H1 (cell line): ENCODE results near the gene TOP2B. TPM values are rescaled to one million over a fixed set of nuclear protein-coding genes. Genes with fewer than 3 reads are reported as not detected.

Experiments used
- CTCF ChIA-PET: fragments of 300-600 bp; sonication (Branson Sonifier 250); formaldehyde crosslinking; loops from one replicate; lab custom pipeline; 2021; ENCODE audit not compliant: partially characterized antibody; lab: Charles Lee
- POLR2A ChIA-PET: fragments of 300-600 bp; sonication (Branson Sonifier 250); formaldehyde crosslinking; loops from one replicate; lab custom pipeline; 2021; ENCODE audit warnings: inconsistent platforms; ENCODE audit not compliant: partially characterized antibody; lab: Charles Lee
- DNase-seq, 2 experiments: peaks; one replicate each; pipeline versions ENCODE4 v3.0.0 to v3.0.0-alpha.2; 2010 to 2022; ENCODE audit warnings: low spot score in 2 of 2, low read depth in 1 of 2, mixed read lengths in 1 of 2
- FAIRE-seq: peaks from 2 replicates; lab custom pipeline; 2011; peaks lifted over from hg19 to GRCh38; lab: Jason Lieb, UNC
- H2AFZ ChIP-seq: 2 replicates; pipeline ENCODE4 v1.8.1; 2012; ENCODE audit warnings: low read length, inconsistent platforms
- H2AK5ac ChIP-seq: 2 replicates; pipeline ENCODE4 v1.6.1; 2013; ENCODE audit warnings: low read depth, low read length
- H2BK120ac ChIP-seq: replicated peaks from 2 replicates; pipeline ENCODE3; 2013; ENCODE audit warnings: low read depth, low read length, inconsistent platforms
- H2BK12ac ChIP-seq: 2 replicates; pipeline ENCODE4 v1.6.1; 2013; ENCODE audit warnings: low read depth, low read length
- H2BK15ac ChIP-seq: 2 replicates; pipeline ENCODE4 v1.6.1; 2013; ENCODE audit warnings: low read length
- H2BK20ac ChIP-seq: 2 replicates; pipeline ENCODE4 v1.6.1; 2013; ENCODE audit warnings: low read length
- H2BK5ac ChIP-seq: 2 replicates; pipeline ENCODE4 v1.6.1; 2013; ENCODE audit warnings: low read depth, low read length
- H3K14ac ChIP-seq: 2 replicates; pipeline ENCODE4 v1.6.1; 2013; ENCODE audit warnings: inconsistent platforms; ENCODE audit not compliant: insufficient read length
- H3K18ac ChIP-seq: 2 replicates; pipeline ENCODE4 v1.6.1; 2013; ENCODE audit warnings: low read length; ENCODE audit errors: extremely low read depth
- H3K23ac ChIP-seq: 2 replicates; pipeline ENCODE4 v1.6.1; 2013; ENCODE audit warnings: inconsistent platforms; ENCODE audit not compliant: insufficient read length
- H3K23me2 ChIP-seq: 2 replicates; pipeline ENCODE4 v1.6.1; 2013; ENCODE audit warnings: low read depth, low read length
- H3K27ac ChIP-seq: 2 replicates; pipeline ENCODE4 v1.6.1; 2011; ENCODE audit warnings: low read depth, low read length, inconsistent platforms
- H3K27me3 ChIP-seq, 4 experiments: replicated peaks in 1 of 4; 1 replicate in 1 of 4; 2 replicates in 3 of 4; pipeline versions ENCODE4 v1.6.1 to v1.8.1; 2011 to 2013; ENCODE audit warnings: low read length in 3 of 4, mild to moderate bottlenecking in 3 of 4, inconsistent platforms in 2 of 4, mixed read lengths in 2 of 4, moderate library complexity in 1 of 4; ENCODE audit not compliant: control insufficient read depth in 3 of 4, insufficient read depth in 3 of 4; ENCODE audit errors: extremely low read depth in 1 of 4
- H3K36me3 ChIP-seq, 4 experiments: 2 replicates each; pipeline versions ENCODE4 v1.6.1 to v1.8.1; 2011 to 2013; ENCODE audit warnings: mild to moderate bottlenecking in 4 of 4, low read length in 3 of 4, moderate library complexity in 2 of 4, control low read depth in 1 of 4, inconsistent platforms in 1 of 4; ENCODE audit not compliant: insufficient read depth in 4 of 4, control insufficient read depth in 2 of 4
- H3K4ac ChIP-seq: replicated peaks from 2 replicates; pipeline ENCODE3; 2013; ENCODE audit warnings: low read length, low read depth, mixed read lengths, inconsistent platforms; ENCODE audit not compliant: insufficient read length
- H3K4me1 ChIP-seq, 4 experiments: replicated peaks in 1 of 4; 1 replicate in 1 of 4; 2 replicates in 3 of 4; pipeline versions ENCODE4 v1.6.1 to v1.8.1; 2011 to 2013; ENCODE audit warnings: low read length in 3 of 4, inconsistent platforms in 2 of 4, mixed read lengths in 1 of 4; ENCODE audit not compliant: insufficient read depth in 4 of 4, control insufficient read depth in 3 of 4
- H3K4me2 ChIP-seq, 2 experiments: 2 replicates each; pipeline versions ENCODE4 v1.6.1 to v1.8.1; 2011 to 2013; ENCODE audit warnings: low read depth in 2 of 2, low read length in 2 of 2, control low read depth in 1 of 2, inconsistent platforms in 1 of 2, mild to moderate bottlenecking in 1 of 2; ENCODE audit not compliant: insufficient read depth in 1 of 2
- H3K4me3 ChIP-seq, 4 experiments: fragments of 200-600, 300-600 bp in 1 of 4; sonication (generic), shearing (Covaris generic), sonication (Bioruptor Twin) in 1 of 4; 2 replicates each; pipeline versions ENCODE4 v1.5.1 to v1.8.1; 2011 to 2016; ENCODE audit warnings: low read length in 4 of 4, low read depth in 3 of 4, control low read depth in 2 of 4, inconsistent platforms in 2 of 4, mild to moderate bottlenecking in 2 of 4, mixed read lengths in 1 of 4, moderate library complexity in 1 of 4; ENCODE audit not compliant: insufficient read depth in 2 of 4; ENCODE audit errors: extremely low read depth in 1 of 4
- H3K56ac ChIP-seq: replicated peaks from 2 replicates; pipeline ENCODE3; 2013; ENCODE audit warnings: low read depth, mild to moderate bottlenecking, mixed read lengths, low read length, inconsistent platforms; ENCODE audit not compliant: insufficient read length
- H3K79me1 ChIP-seq: 2 replicates; pipeline ENCODE4 v1.6.1; 2013; ENCODE audit warnings: low read depth, low read length, control low read depth
- H3K79me2 ChIP-seq, 2 experiments: 2 replicates each; pipeline versions ENCODE4 v1.6.1 to v1.8.1; 2012 to 2013; ENCODE audit warnings: low read length in 2 of 2, mild to moderate bottlenecking in 2 of 2, inconsistent platforms in 1 of 2; ENCODE audit not compliant: insufficient read depth in 2 of 2, control insufficient read depth in 1 of 2
- H3K9ac ChIP-seq, 4 experiments: replicated peaks in 1 of 4; 1 replicate in 1 of 4; 2 replicates in 3 of 4; pipeline versions ENCODE4 v1.6.1 to v1.8.1; 2011 to 2013; ENCODE audit warnings: low read depth in 3 of 4, low read length in 3 of 4, control low read depth in 2 of 4, mild to moderate bottlenecking in 2 of 4, moderate library complexity in 2 of 4, inconsistent platforms in 1 of 4; ENCODE audit errors: extremely low read depth in 1 of 4
- H3K9me3 ChIP-seq, 2 experiments: 2 replicates each; pipeline versions ENCODE4 v1.6.1 to v1.8.1; 2012 to 2013; ENCODE audit warnings: mild to moderate bottlenecking in 2 of 2, moderate library complexity in 2 of 2, control low read depth in 1 of 2, inconsistent platforms in 1 of 2, low read depth in 1 of 2, low read length in 1 of 2, mixed read lengths in 1 of 2; ENCODE audit not compliant: insufficient read depth in 2 of 2
- H4K20me1 ChIP-seq, 2 experiments: replicated peaks in 1 of 2; 2 replicates each; pipeline versions ENCODE3 to v1.8.1; 2011 to 2013; ENCODE audit warnings: inconsistent platforms in 2 of 2, low read length in 2 of 2, mild to moderate bottlenecking in 1 of 2; ENCODE audit not compliant: insufficient read depth in 2 of 2, control insufficient read depth in 1 of 2
- H4K5ac ChIP-seq: 2 replicates; pipeline ENCODE4 v1.6.1; 2013; ENCODE audit warnings: low read length, low read depth, mixed read lengths, inconsistent platforms; ENCODE audit not compliant: insufficient read length
- H4K8ac ChIP-seq: 2 replicates; pipeline ENCODE4 v1.8.0; 2013; ENCODE audit warnings: mild to moderate bottlenecking, moderate library complexity, low read length, inconsistent platforms; ENCODE audit not compliant: insufficient read depth; ENCODE audit errors: extremely low read depth
- H4K91ac ChIP-seq: replicated peaks from 2 replicates; pipeline ENCODE3; 2013; ENCODE audit warnings: low read length, mixed read lengths, inconsistent platforms; ENCODE audit not compliant: insufficient read length
- POLR2A ChIP-seq, 2 experiments: IDR thresholded peaks; 1 replicate in 1 of 2; 2 replicates in 1 of 2; pipeline ENCODE4 v1.6.1; 2011; ENCODE audit warnings: low read depth in 2 of 2, low read length in 2 of 2, mild to moderate bottlenecking in 2 of 2; ENCODE audit errors: control extremely low read depth in 1 of 2
- RAD21 ChIP-seq, 2 experiments: IDR thresholded peaks in 1 of 2; conservative IDR thresholded peaks in 1 of 2; 2 replicates each; pipeline ENCODE4 v1.6.1; 2011; ENCODE audit warnings: low read depth in 2 of 2, low read length in 2 of 2, improper control_type of control experiment in 1 of 2, inconsistent platforms in 1 of 2, mild to moderate bottlenecking in 1 of 2, moderate library complexity in 1 of 2
- YY1 ChIP-seq: IDR thresholded peaks from 2 replicates; pipeline ENCODE4 v1.6.1; 2011; ENCODE audit warnings: low read depth, mild to moderate bottlenecking, low read length
- WGBS, 2 experiments: shearing (Covaris generic) in 1 of 2; methylation state at CpG; one replicate each; pipeline versions ENCODE4 v1.1.6 to v1.1.7; 2013 to 2015; ENCODE audit warnings: low lambda C conversion rate in 2 of 2, mixed read lengths in 2 of 2, inconsistent platforms in 1 of 2, low coverage in 1 of 2, missing lambda C conversion rate in 1 of 2; ENCODE audit not compliant: insufficient replicate concordance in 2 of 2, insufficient coverage in 1 of 2, insufficient read length in 1 of 2; ENCODE audit errors: extremely low coverage in 1 of 2, missing lambda C conversion rate in 1 of 2; 5-methylcytosine and 5-hydroxymethylcytosine counted together
- polyA plus RNA-seq, 7 experiments: library from polyadenylated mRNA; depleted of rRNA in 3 of 7; stranded (reverse) in 5 of 7; unstranded in 2 of 7; fragments of >200 nt in 5 of 7; fragments of 200-250 nt in 2 of 7; gene quantifications; 1 replicate in 5 of 7; 2 replicates in 1 of 7; 4 replicates in 1 of 7; pipeline versions ENCODE4 v1.2.1 to v1.2.3, GENCODE V29; 2011 to 2013; ENCODE audit warnings: missing spikeins in 2 of 7, mixed read lengths in 2 of 7
- total RNA-seq: library from RNA; stranded (reverse); fragmentation: NEBNext Ultra II Directional; extraction: Animal tissue kit (Norgen Biotek cat#: 25700); gene quantifications from 2 replicates; pipeline ENCODE4 v1.2.1, GENCODE V29; 2021
- TF ChIP-seq, protein P1 (sequence below): IDR thresholded peaks from 2 replicates; pipeline ENCODE4 v1.6.1; 2012; ENCODE audit warnings: inconsistent platforms

Gene TOP2B
- total and polyA plus RNA-seq, 2 of the 8 experiments (the other 6 are each of a cell fraction or from before 2014, with no cell fraction given) = 34.9 to 206 TPM

DNA sequence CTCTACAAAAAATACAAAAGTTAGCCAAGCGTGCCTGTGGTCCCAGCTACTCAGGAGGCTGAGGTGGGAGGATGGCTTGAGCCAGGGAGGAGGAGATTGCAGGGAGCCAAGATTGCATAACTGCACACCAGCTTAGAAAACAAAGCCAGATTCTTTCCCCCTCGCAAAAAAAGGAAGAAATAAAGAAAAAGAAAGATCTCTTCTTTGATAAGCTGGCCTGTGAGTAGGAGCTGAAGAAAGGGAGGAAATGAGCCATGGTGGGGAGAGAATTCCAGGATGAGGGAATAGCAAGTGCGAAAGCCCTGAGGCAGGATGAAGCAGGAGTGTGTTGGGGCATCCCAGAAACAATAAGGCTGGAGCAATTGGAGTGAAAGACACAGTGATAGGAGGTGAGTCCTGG, 24.5 kb upstream of the TOP2B start:
- Histone ChIP-seq H3K27me3 (no peaks in the 10 kb centered on the region), H3K4me1 (no peaks in the 10 kb centered on the region), H3K23me2 (no peaks in the 10 kb centered on the region), H3K4me3 (no peak overlapping the region), H4K20me1 (no peaks in the 10 kb centered on the region), H2BK5ac (no peak overlapping the region), H2AFZ (no peak overlapping the region), H2BK12ac (no peak overlapping the region), H2AK5ac (no peak overlapping the region), H3K18ac (no peak overlapping the region), H2BK15ac (no peak overlapping the region), H3K23ac (no peak overlapping the region)
- TF ChIP-seq RAD21 (IDR thresholded peaks at IDR 0.05 in 1 of 2, conservative IDR thresholded peaks at IDR 0.05 in 1 of 2; ENCODE audit: low read depth in 2 of 2, low read length in 2 of 2) = no peak
- TF ChIP-seq POLR2A (IDR thresholded peaks at IDR 0.05; ENCODE audit: control extremely low read depth in 1 of 2, low read depth in 2 of 2, low read length in 2 of 2) = no peak
- TF ChIP-seq YY1 = no peak
- TF ChIP-seq, protein P1, sequence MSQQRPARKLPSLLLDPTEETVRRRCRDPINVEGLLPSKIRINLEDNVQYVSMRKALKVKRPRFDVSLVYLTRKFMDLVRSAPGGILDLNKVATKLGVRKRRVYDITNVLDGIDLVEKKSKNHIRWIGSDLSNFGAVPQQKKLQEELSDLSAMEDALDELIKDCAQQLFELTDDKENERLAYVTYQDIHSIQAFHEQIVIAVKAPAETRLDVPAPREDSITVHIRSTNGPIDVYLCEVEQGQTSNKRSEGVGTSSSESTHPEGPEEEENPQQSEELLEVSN = no peak
- TF ChIP-seq, all 59 proteins: peak for 0
- Histone ChIP-seq H3K9me3 (no peaks in the 10 kb centered on the region), H3K56ac (no peak overlapping the region), H3K79me2 (no peaks in the 10 kb centered on the region), H3K27ac (no peak overlapping the region), H2BK120ac (no peak overlapping the region), H3K79me1 (no peaks in the 10 kb centered on the region), H4K91ac (no peak overlapping the region), H3K36me3 (no peaks in the 10 kb centered on the region), H3K14ac (no peak overlapping the region), H3K9ac (no peak overlapping the region), H2BK20ac (no peak overlapping the region), H3K4ac (no peak overlapping the region), H3K4me2 (no peak overlapping the region), H4K8ac (no peak overlapping the region), H4K5ac (no peak overlapping the region)
- FAIRE-seq (no peak), DNase-seq (no peak)
- POLR2A ChIA-PET = no interaction called here
- CTCF ChIA-PET = interaction anchor here (0.6 kb wide), 1 partner anchor 171 kb away, joined by 3 read pairs; no protein-coding TSS in a partner anchor
- WGBS, 2 experiments = 84% methylated on average over 3 of the region's 3 CpGs; no CpG with 5 or more reads in 1 of the 2 experiments
